ENCODE data around the gene LRRN2.
"Not testable (repeated sequence)": the region's sequence is repeated elsewhere in the genome, so short reads cannot be mapped to it uniquely, and the experiment has no call there.

LRRN2 gene

DNA sequence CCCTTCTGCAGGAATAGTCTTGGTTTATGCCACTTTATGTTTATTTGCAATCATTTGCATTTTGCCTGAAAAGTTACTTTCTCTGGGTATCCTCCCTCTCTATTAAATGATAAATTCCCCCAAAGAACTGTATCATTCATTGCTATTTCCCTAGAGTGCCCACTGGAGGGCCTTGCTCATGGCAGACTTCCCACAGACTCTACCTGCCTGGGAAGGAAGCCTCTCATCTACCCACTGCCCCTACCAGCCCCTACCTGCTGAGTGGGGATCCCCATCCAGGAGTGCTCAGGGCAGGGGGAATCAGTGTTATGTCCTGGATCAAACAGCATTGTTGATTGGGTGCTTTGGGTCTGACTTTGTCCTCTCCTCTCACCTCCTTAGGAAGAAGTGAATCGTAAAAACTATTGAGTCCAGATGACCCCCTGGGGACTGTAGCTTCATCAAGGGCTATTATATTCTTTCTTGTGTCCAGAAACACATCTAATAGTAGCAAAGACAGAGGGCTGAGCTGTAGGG, 6.8 kb upstream of the LRRN2 start:
- TF ChIP-seq, protein P1, sequence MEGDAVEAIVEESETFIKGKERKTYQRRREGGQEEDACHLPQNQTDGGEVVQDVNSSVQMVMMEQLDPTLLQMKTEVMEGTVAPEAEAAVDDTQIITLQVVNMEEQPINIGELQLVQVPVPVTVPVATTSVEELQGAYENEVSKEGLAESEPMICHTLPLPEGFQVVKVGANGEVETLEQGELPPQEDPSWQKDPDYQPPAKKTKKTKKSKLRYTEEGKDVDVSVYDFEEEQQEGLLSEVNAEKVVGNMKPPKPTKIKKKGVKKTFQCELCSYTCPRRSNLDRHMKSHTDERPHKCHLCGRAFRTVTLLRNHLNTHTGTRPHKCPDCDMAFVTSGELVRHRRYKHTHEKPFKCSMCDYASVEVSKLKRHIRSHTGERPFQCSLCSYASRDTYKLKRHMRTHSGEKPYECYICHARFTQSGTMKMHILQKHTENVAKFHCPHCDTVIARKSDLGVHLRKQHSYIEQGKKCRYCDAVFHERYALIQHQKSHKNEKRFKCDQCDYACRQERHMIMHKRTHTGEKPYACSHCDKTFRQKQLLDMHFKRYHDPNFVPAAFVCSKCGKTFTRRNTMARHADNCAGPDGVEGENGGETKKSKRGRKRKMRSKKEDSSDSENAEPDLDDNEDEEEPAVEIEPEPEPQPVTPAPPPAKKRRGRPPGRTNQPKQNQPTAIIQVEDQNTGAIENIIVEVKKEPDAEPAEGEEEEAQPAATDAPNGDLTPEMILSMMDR (IDR thresholded peaks at IDR 0.05; ENCODE audit: low read depth, low read length, missing control alignments): no peak
- no peak for DNase-seq (ENCODE audit: low read depth)
- no peak overlapping the region for H3K4me3 ChIP-seq (ENCODE audit: low read depth, low read length)

DNA sequence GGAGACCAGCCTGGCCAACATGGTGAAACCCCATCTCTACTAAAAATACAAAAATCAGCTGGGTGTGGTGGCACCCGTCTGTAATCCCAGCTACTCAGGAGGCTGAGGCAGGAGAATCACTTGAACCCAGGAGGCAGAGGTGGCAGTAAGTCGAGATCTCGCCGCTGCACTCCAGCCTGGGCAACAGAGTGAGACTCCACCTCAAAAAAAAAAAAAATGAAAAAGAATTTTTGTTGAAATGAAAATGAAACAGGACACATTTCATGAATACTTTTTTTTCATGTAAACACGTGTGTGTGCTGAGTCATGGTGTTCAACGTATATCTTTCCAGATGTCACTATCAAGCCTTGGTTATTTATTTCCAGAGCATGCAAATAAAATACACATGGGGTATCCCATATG, 5.8 kb upstream of the LRRN2 start:
- not testable (repeated sequence) for DNase-seq (ENCODE audit: low read depth); H3K4me3 ChIP-seq (ENCODE audit: low read depth, low read length)

DNA sequence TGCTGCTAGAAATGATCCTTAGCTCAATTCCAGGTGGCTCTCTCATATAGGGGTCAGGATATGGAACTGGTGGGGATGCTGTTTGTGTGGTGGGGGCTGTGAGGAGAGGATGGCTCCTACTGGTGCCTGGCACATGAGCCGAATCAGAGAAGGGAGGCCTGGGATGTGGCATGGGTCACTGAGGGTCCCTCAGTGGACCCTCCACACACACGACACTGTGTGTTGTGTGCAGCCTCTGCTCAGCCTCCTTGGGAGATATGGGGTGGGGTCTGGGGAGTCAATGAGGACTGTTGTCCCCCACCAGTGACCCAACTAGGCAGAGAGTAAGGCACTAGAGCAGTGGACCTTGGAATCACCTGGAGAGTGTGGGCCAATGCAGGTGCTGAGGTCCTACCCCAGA, 3.2 kb upstream of the LRRN2 start:
- DNase-seq (ENCODE audit: low read depth): no peak
- no peak overlapping the region for H3K4me3 ChIP-seq (ENCODE audit: low read depth, low read length)
- TF ChIP-seq, protein P1 (IDR thresholded peaks at IDR 0.05; ENCODE audit: low read depth, low read length, missing control alignments): no peak

DNA sequence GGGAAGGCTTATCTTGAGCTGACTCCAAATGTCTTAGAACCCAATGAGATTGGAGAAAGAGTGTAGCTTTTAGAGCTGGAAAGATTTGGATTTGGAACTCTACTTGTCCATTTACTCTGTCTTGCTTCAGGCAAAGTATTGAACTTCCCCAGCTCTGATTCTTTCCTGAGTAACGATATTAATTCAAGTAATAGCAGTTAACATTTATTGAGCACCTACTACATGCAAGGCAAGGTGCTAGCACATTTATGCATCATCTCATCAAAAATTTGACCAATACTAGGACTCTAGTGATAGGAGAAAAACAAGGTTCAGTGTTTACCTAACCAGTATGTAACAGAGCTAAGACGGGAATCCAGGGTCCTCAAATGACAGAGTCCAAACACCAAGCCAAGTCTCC, 2.5 kb upstream of the LRRN2 start:
- TF ChIP-seq, protein P1 (IDR thresholded peaks at IDR 0.05; ENCODE audit: low read depth, low read length, missing control alignments): no peak
- no peak for DNase-seq (ENCODE audit: low read depth)
- no peak overlapping the region for H3K4me3 ChIP-seq (ENCODE audit: low read depth, low read length)

DNA sequence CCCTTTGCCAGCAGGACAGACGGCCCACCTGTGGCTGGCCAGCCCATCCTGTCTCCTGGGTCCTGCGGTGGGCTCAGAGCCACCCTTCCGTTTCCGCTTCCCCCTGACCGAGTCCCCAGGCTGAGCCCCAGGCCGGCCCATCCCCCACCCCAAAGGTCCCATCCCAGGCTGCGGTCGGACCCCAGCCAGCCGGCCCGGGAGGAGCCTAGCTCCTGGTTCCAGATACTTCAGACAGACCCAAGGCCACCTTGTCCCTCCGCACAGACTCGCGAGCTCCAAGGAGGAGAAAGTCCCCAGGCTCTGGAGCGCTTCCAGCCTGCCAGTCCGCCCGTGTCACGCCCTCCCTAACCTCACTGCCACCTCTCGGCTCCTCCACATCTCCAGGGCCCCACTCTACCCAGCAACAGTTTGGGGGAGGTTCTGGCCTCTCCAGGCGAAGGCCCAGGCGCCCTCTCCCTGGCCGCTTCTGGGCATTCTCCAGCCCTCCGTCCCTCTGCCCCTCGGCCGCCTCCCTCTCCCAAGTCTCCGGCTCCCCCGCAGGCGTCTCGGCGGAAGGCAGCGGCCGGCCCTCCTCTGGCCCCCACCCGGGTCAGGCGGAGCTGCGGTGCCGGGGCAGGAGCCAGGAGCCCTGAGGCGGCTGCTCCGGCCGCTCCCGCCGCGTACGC, 835 bp downstream of the LRRN2 start:
- H3K4me3 ChIP-seq (ENCODE audit: low read depth, low read length): peak overlapping the region; percentile 11
- TF ChIP-seq, protein P1 (IDR thresholded peaks at IDR 0.05; ENCODE audit: low read depth, low read length, missing control alignments): no peak
- DNase-seq (ENCODE audit: low read depth): no peak

DNA sequence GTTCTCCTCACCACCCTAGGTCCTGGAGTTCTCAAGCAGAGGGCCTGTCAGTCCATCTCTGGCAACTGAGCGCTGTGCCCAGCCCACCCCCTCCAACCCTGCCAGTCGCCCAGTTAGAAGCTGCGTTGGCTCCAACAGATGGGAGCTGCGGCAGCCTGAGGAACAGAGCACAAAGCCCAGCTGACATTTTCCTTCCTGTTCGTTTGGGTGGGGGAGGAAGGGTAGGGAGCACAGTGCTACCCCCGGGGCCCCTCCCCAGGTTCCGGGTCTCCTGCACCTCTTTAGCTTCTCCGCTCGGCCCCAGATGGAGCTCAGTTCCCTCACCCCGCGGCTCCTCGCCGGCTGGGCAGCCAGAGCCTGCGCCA, 1.4 kb downstream of the LRRN2 start:
- no peak for DNase-seq (ENCODE audit: low read depth)
- TF ChIP-seq, protein P1 (IDR thresholded peaks at IDR 0.05; ENCODE audit: low read depth, low read length, missing control alignments): no peak
- H3K4me3 ChIP-seq (ENCODE audit: low read depth, low read length): no peak overlapping the region

DNA sequence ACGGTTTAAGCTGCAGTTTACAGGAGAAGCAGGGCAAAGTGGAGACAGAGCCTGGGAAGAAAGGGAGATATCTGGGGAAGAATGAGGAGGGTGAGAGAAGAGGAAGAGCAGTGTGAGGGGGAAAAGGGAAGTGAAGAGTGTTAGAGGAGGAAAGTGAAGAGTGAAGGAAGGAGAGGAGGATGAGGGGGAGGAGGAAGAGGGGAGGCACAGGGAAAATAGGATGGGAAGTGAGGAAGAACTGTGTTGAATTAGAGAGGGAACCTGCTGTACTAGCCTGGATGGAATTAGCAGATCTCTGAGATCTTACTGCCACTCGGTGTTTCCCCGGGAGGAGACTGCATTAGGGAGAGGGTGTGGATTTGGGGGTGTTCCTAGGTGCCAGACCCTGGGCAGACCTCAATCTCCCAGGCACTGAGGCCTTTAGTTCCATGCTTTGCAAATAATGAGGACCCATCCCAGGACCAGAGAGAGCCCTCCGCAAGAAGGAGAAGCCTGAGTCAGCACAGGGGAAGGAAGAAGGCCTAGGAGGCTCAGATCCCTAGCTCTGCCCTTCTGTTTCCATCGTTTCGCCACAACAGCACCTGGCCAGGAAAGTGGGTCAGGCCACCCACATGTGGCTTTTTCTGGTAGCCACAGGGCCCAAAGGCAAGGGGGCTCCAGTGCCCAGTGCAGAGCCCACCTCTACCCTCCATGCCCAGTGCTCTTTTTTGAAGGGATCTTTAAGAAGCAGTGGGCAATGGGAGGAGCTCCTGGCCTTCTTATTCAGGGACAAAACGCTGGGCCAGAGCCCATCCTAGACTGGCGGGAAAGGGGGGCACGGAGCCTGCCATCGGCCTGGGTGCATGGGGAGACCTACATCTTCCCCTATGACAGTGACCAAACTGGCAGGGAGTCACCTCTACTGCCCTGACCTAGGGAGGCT, 2.0 kb downstream of the LRRN2 start:
- H3K4me3 ChIP-seq (ENCODE audit: low read depth, low read length): no peak overlapping the region
- TF ChIP-seq, protein P1 (IDR thresholded peaks at IDR 0.05; ENCODE audit: low read depth, low read length, missing control alignments): no peak
- DNase-seq (ENCODE audit: low read depth): no peak
